ENCODE measurements around the gene RNF149. TPM values are rescaled to one million over a fixed set of nuclear protein-coding genes. Genes with fewer than 3 reads are reported as not detected.

The RNF149 gene
- total RNA-seq, 1 experiment from 2014 or later: 40.2 TPM

DNA sequence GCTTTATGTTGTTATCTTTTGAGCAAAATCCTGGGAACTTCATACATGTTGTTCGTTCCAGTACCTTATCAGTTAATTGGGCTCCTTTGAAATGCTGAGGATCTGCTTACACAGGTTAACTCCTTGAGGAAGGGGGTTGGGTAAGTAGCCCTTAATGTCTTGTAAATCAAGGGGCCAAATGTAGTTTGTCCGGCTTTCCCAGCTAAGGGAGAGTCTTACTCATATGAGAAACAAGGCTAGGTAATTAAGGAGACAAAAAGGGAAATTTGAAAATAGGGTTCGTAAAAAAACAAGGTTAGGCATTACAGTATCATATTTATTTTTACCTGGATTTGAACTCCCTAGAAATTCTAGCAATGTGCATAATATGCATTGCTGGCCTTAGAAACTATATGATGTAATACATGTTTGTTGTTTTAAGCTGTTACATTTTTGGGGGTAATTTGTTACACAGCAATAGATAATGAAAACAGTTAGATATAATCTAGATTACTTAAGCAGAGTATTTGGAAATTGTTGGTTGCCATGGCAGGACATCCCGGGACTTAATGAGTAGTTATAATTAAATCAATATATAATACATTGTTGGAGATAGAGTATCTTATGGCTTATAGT, 30.9 kb upstream of the RNF149 start:
- CTCF ChIA-PET: no interaction called here

GRCh38 chr2:101337877-101338276, 29.4 kb upstream of the RNF149 start:
- Histone ChIP-seq H3K79me2 (ENCODE audit: insufficient read depth, low read length) (no peaks in the 10 kb centered on the region), H3K4me1 (ENCODE audit: control insufficient read depth in 1 of 2, insufficient read depth in 2 of 2, low read length in 2 of 2) (peaks cover 3 to 10% of the 10 kb centered on the region in 2 experiments; a peak in 2 of 4 replicates), H3K4me3 (replicated peaks in 1 of 2; ENCODE audit: low read depth in 1 of 2, low read length in 2 of 2) (no peak overlapping the region), H3K27ac (ENCODE audit: low read depth, low read length) (no peak overlapping the region), H3K9me3 (ENCODE audit: control insufficient read depth in 1 of 2, insufficient read depth in 1 of 2, low read depth in 1 of 2, low read length in 2 of 2) (no peaks in the 10 kb centered on the region), H4K20me1 (ENCODE audit: insufficient read depth) (no peaks in the 10 kb centered on the region), H2AFZ (ENCODE audit: low read depth, low read length, poor library complexity, severe bottlenecking) (no peak overlapping the region), H3K9ac (ENCODE audit: low read length) (no peak overlapping the region), H3K4me2 (ENCODE audit: low read length) (no peak overlapping the region), H3K36me3 (ENCODE audit: control insufficient read depth in 1 of 2, insufficient read depth in 2 of 2, low read length in 2 of 2) (no peaks in the 10 kb centered on the region), H3K9me2 (ENCODE audit: insufficient read depth) (no peaks in the 10 kb centered on the region), H3K27me3 (ENCODE audit: insufficient read depth, low read length) (no peaks in the 10 kb centered on the region)
- ATAC-seq: no peak
- RAD21 ChIA-PET (ENCODE audit: low non-redundant PET in 1 of 2, low total read pairs in 2 of 2, uncharacterized antibody in 2 of 2, unreplicated experiment in 2 of 2): no interaction called here
- intact Hi-C loops (cut with micrococcal nuclease): loop anchor here (10.0 kb wide), 1 partner anchor 1107 kb away; no protein-coding TSS in a partner anchor
- TF ChIP-seq SP1 (IDR thresholded peaks at IDR 0.05; ENCODE audit: low read depth): no peak
- TF ChIP-seq, protein P1, sequence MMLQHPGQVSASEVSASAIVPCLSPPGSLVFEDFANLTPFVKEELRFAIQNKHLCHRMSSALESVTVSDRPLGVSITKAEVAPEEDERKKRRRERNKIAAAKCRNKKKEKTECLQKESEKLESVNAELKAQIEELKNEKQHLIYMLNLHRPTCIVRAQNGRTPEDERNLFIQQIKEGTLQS (IDR thresholded peaks at IDR 0.05): no peak
- no peak for TF ChIP-seq ELF1 (IDR thresholded peaks at IDR 0.05; ENCODE audit: borderline replicate concordance, low read depth)
- TF ChIP-seq POLR2A (IDR thresholded peaks at IDR 0.05; ENCODE audit: borderline replicate concordance, extremely low read depth, insufficient read depth, insufficient read length): no peak
- no peak for TF ChIP-seq POLR2AphosphoS5 (IDR thresholded peaks at IDR 0.05; ENCODE audit: low read depth, low read length)
- no TSS peak for BruUV-seq (replicated peaks)
- CTCF ChIA-PET: no interaction called here
- no peak for DNase-seq (ENCODE audit: low read depth, low spot score)
- POLR2A ChIA-PET: no interaction called here

More for the DNA sequence above, 30.9 kb upstream of the RNF149 start:
- no peak overlapping the region for H3K4me2 ChIP-seq (ENCODE audit: low read length)
- no peaks in the 10 kb centered on the region for H3K36me3 ChIP-seq (ENCODE audit: control insufficient read depth in 1 of 2, insufficient read depth in 2 of 2, low read length in 2 of 2)
- peak overlapping the region; percentile 4 for H2AFZ ChIP-seq (ENCODE audit: low read depth, low read length, poor library complexity, severe bottlenecking)
- no TSS peak for BruUV-seq (replicated peaks)
- no peaks in the 10 kb centered on the region for H3K9me2 ChIP-seq (ENCODE audit: insufficient read depth)
- no peaks in the 10 kb centered on the region for H4K20me1 ChIP-seq (ENCODE audit: insufficient read depth)
- no peak for DNase-seq (ENCODE audit: low read depth, low spot score)
- no peak overlapping the region for H3K9ac ChIP-seq (ENCODE audit: low read length)
- RAD21 ChIA-PET (ENCODE audit: low non-redundant PET in 1 of 2, low total read pairs in 2 of 2, uncharacterized antibody in 2 of 2, unreplicated experiment in 2 of 2): no interaction called here
- no peaks in the 10 kb centered on the region for H3K79me2 ChIP-seq (ENCODE audit: insufficient read depth, low read length)
- TF ChIP-seq SIN3A (IDR thresholded peaks at IDR 0.05; ENCODE audit: low read depth) (no peak), ZNF274 (IDR thresholded peaks at IDR 0.05; ENCODE audit: low read depth, low read length) (no peak), SRF (IDR thresholded peaks at IDR 0.05; ENCODE audit: low read depth) (no peak)
- POLR2A ChIA-PET: no interaction called here
- peaks cover 3 to 10% of the 10 kb centered on the region in 2 experiments; a peak in 2 of 4 replicates for H3K4me1 ChIP-seq (ENCODE audit: control insufficient read depth in 1 of 2, insufficient read depth in 2 of 2, low read length in 2 of 2)
- H3K9me3 ChIP-seq (ENCODE audit: control insufficient read depth in 1 of 2, insufficient read depth in 1 of 2, low read depth in 1 of 2, low read length in 2 of 2): no peaks in the 10 kb centered on the region
- no peak for ATAC-seq
- H3K4me3 ChIP-seq (replicated peaks in 1 of 2; ENCODE audit: low read depth in 1 of 2, low read length in 2 of 2): no peak overlapping the region
- H3K27ac ChIP-seq (ENCODE audit: low read depth, low read length): no peak overlapping the region
- intact Hi-C loops (cut with micrococcal nuclease): loop anchor here (10.0 kb wide), 1 partner anchor 1105 kb away; no protein-coding TSS in a partner anchor
- H3K27me3 ChIP-seq (ENCODE audit: insufficient read depth, low read length): no peaks in the 10 kb centered on the region

All from HCT116 (cell line).